ENCODE results near the gene FRAT2.

DNA sequence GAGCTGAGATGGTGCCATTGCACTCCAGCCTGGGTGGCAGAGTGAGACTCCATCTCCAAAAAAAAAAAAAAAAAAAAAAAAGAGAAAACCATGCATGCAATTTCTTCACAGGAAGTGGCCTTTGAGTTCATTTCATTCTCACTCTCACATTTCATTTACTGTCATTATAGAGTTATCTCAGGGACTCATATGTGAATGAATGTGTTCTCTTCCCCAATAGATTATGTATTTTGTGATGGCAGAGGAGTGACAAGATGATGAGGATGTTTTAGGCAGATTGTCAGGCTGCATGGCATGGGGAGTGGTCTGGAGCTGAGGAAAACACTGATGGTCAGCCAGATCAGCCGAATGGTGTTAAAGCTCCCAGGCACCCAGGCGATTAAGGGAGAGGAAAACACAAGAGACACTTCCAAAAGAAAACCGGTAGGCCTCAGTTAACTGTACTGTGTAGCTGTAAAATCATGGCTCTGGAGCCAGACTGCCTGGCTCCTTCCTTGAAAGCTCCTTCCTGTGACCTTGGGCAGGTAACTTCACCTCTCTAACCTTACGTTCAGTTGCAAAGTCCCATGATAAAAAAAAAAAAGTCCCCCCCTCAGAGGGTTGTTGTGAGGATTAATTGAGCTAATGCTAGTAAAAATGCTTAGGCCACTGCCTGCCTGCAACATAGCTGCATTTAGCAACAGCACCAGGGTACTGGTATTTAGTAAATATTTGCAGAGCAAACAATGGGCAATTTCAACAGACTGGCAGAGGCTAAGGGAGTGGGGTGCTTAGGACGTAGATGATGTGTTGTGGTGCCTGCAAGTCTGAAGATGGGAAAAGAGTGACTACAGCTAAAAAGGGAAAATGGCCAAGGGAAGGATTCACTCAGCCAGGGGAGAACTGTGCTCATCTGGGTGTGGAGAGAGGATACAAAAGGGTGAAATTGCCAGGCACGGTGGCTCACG, 6.9 kb downstream of the FRAT2 start:
- TF ChIP-seq CTCF (IDR thresholded peaks at IDR 0.05): no peak
- TF ChIP-seq EZH2phosphoT487 (IDR thresholded peaks at IDR 0.05): no peak
